Measurements from ENCODE around the gene OR52E4.

The OR52E4 gene

DNA sequence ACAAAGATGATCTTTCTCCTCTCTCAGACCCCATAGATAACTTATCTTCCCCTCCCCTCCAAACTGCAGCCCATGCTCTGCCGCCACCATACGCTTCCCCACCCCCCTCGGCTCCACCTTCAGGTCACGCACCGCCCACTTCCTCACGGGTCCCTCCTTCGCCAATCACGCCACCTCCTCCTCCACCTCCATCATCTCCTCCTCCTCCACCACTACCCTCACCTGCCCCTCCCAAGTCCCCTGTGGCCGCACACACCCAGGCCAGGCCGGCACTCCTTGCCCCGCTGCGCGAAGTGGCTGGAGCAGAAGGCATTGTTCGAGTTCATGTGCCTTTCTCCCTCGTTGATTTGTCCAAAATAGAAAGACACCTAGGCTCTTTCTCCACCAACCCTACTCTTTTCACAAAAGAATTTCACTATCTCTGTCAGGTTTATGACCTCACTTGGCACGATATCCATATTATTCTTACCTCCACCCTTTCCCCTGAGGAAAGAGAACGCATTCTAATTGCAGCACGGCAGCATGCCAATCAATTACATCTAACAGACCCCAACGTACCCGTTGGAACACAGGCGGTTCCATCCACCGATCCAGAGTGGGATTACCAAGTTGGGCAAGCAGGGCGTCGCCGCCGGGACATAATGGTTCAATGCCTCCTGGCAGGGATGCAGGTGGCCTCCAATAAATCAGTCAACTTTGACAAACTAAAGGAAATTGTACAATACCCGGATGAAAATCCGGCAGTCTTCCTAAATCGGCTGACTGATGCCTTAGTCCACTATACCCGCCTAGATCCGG, 49.3 kb downstream of the OR52E4 start:
- DNase-seq: no peak

- DNase-seq: no peak
These were observed 50.2 kb downstream of the OR52E4 start for GRCh38 chr11:5930614-5931013.

GRCh38 chr11:5931061-5931460, 50.6 kb downstream of the OR52E4 start:
- DNase-seq: no peak

DNA sequence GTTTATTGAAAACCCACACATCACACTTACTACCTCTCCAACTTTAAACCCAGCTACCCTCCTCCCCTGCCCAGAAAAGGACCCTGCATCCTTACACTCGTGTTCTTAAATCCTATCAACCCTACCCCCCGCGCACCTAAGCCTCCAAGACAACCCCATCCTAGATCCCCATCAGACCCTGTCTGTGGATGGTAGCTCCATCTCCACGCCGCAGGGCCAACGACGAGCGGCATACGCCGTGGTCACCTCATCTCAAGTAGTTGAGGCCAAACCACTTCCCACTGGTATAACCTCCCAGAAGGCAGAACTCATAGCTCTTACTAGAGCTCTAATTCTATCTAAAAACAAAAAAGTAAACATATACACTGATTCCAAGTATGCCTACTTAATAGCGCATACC, 52.2 kb downstream of the OR52E4 start:
- DNase-seq: no peak

- DNase-seq: no peak
These were observed 52.7 kb downstream of the OR52E4 start for GRCh38 chr11:5933116-5933515.

All from fibroblast of upper back skin (primary cell).